ENCODE results near the gene GRHL1. TPM values are rescaled to one million over a fixed set of nuclear protein-coding genes. Genes with fewer than 3 reads are reported as not detected.

GRHL1 gene
- total RNA-seq, 1 experiment from 2014 or later: 3.8 TPM

- DNase-seq (ENCODE audit: low spot score): no peak
Observed at GRCh38 chr2:9949239-9949991, 2.1 kb upstream of the GRHL1 start.

GRCh38 chr2:9949992-9950520 lies 1.4 kb upstream of the GRHL1 start:
- DNase-seq (ENCODE audit: low spot score): no peak

DNA sequence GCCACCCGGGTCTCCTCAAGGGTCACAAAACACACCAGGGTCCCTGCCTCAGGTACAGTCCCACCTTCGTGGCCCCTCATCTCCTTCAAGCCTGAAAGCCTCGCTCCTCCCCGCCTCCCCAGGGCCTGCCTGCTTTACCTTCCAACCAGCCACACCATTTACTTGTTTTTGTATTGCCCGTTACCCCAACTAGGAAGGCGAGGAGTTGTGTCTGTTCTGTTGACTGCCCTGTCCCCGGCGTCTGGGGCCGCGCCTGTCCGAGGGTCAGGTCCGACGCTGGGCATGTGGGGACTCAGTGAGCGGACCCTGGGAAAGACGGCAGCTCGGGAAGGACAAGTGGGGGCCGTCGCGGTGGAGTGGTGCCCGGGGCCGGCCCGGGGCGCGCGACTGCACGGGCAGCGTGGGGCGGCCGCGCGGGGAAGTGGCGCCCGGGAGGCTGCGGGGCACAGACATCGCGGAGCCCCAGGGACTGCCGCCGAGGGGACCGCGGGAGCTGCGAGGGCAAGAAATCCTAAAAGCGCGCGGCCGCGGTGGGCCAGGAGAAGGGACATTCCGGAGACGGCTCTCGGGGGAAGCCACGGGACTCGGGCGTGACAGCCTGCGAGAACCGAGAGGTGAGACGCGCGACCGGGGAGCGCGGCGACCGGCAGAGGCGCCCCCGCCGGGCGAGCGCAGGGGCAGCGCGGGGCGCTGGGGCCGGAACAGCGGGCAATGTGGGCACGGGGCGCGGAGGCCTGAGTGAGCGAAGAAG lies 797 bp upstream of the GRHL1 start:
- no peak for DNase-seq (ENCODE audit: low spot score)

- no peak for DNase-seq (ENCODE audit: low spot score)
Observed at GRCh38 chr2:9951272-9951521, 296 bp upstream of the GRHL1 start.

- no peak for DNase-seq (ENCODE audit: low spot score)
Observed at GRCh38 chr2:9952286-9952737, 819 bp downstream of the GRHL1 start.

DNA sequence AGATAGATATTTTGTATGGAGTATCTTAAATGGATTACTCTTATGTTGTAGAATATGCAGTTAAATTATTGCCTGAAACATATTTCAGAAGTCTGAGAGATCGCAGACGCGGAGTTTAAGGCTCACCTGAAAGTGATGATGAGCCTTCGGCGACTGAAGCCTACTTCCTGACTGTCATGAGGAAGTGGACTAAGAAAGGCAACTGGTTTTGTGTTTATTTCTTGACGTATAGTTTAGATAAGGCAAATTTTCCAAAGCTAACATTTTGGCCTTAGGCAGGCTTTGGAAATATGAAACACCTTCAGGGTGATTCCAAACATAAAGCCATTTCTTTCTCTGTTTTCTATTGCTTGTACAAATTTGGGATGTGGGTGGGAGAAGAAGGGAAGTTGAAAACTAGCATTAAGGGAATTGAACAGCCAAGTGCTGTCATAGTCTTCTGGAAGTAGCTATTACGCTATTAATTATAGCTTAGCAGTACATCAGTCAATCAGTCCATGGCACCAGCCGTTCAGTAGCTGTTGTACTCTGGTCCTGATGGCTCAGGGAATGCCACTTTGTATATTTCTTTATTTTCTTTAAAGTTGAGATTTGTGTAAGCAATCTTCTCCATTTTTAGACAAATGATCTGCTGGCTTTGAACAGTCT lies 1.5 kb downstream of the GRHL1 start:
- no peak for DNase-seq (ENCODE audit: low spot score)

DNA sequence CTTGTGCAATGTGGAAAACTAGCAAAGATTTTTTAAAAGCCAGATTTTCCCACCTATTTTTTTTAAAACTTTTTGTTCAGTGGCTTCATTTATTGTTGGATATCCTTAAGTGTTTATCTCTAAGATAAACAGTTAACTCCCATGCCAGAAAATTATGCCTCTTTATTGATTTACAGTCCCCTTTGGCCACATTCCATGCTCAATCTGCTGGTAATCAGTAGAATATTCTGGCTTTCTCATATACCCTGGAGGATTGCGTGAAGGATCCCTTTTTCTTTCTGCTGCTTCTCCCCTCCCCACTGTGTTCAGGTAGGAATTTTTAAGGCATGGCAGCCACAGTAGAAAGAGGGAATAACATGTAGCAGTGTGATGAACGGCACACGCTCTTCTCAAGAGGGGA lies 2.6 kb downstream of the GRHL1 start:
- DNase-seq (ENCODE audit: low spot score): no peak

DNA sequence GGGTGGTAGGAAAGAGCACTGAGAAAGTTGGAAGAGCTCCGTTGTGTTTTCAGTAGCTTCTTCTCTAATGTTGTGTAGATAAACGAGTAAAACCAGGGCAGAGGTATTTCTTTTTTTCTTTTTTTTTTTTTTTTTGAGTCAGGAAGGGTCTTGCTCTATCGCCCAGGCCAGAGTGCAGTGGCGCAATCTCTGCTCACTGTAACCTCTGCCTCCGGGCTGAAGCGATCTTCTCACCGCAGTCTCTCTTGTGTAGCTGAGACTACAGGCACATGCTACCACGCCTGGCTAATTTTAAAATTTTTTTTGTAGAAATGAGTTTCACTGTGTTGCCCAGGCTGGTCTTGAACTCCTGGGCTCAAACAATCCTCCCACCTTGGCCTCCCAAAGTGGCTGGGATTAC lies 6.6 kb downstream of the GRHL1 start:
- no peak for DNase-seq (ENCODE audit: low spot score)

- DNase-seq (ENCODE audit: low spot score): no peak
Observed at GRCh38 chr2:9959262-9959661, 7.8 kb downstream of the GRHL1 start.

DNA sequence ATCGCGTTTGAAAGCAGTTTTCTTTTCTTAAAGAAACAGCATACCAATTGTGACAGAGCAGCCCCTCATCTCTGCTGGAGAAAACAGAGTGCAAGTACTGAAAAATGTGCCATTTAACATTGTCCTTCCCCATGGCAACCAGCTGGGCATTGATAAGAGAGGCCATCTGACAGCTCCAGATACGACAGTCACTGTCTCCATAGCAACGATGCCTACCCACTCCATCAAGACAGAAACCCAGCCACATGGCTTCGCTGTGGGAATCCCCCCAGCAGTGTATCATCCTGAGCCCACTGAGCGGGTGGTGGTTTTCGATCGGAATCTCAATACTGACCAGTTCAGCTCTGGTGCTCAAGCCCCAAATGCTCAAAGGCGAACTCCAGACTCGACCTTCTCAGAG lies 9.5 kb downstream of the GRHL1 start:
- DNase-seq (ENCODE audit: low spot score): no peak

DNA sequence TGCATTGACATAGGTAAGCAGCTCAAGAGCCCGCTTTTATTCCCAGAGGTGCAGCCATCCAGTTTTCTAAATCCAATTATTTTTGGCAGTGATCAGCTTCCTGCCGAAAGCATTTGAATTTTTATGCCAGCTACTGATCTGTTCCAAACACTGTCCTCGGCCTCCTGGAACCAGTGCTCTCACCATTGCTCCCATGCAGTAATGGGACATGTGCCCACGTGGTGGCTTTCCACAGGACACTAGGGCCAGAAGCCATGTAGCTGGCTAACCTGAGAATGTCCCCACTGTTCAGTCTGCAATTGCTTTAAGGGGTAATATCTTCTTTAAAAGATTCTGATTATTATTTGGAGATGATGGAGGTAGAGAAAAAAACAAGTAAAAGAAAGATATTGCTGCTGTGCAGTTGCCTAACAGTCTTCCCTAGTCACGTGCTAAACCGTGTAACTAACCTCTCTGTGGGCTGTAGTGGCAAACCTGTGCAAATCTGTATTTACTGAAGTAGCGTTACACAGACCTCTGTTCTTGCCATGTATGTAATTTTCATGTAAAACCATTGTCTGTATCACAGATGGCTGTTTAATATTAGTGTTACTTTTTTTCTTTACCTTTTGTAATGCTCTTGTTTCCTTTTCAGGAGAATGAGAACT lies 13.0 kb downstream of the GRHL1 start:
- DNase-seq (ENCODE audit: low spot score): no peak

- DNase-seq (ENCODE audit: low spot score): no peak
Observed at GRCh38 chr2:9965119-9965822, 13.8 kb downstream of the GRHL1 start.

DNA sequence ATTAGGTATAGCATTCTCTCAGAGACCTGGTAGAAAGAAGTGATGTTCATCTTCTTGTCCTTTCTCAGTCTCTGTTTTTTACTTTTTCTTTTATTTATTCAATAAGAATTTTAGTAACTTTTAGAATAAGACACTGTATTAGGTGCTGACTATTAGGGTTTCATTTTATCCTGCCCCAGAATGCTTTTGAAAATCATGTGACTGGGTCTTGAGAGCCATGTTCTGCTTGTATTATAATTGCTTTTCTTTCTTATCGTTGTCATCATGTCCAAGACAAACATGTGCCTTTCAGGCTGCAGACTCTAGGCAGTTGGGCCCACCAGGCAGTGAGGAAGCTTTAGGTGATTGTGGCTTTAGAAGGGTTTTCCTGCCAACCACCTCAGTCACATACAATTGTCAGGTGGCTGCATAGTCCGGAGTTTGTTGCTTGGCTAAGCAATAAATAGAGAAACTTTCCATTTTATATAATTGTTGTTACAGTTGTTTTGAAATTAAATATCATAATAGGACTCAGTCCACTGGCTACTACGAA lies 15.1 kb downstream of the GRHL1 start:
- DNase-seq (ENCODE audit: low spot score): no peak

DNA sequence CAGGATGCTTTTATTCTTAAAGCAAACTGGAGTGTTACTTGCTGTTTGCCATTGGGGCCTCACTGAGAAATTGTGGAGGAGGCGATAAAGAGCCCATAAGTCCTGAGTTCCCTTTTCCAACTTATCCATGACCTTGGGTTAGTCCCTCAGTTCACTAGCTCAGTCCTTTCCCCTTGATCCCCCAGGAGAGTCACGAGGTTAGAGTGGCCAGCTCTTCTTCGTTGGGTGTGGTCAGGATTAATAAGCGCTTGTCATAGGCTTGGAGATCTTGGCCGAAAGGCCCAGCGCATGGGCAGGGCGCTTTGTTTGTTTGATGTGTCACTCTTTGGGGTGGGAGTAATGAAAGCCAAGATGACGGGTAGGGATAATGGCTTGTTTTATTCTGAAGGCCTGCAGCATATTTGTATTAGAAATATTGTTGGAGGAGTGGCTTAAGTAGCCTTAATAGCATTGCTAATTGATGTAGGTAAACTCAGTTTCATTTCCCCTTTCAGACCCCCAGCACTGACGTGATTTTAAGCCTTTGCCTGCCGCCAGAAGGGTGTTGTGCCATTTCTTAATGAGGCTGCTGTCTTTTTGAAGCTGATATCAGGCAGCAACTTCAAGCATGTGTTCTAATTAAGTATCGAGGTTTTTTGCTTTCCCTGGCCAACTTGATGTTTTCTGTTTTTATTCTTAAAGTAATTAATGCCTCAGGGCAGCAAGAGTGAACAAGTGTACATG lies 15.7 kb downstream of the GRHL1 start:
- DNase-seq (ENCODE audit: low spot score): no peak

DNA sequence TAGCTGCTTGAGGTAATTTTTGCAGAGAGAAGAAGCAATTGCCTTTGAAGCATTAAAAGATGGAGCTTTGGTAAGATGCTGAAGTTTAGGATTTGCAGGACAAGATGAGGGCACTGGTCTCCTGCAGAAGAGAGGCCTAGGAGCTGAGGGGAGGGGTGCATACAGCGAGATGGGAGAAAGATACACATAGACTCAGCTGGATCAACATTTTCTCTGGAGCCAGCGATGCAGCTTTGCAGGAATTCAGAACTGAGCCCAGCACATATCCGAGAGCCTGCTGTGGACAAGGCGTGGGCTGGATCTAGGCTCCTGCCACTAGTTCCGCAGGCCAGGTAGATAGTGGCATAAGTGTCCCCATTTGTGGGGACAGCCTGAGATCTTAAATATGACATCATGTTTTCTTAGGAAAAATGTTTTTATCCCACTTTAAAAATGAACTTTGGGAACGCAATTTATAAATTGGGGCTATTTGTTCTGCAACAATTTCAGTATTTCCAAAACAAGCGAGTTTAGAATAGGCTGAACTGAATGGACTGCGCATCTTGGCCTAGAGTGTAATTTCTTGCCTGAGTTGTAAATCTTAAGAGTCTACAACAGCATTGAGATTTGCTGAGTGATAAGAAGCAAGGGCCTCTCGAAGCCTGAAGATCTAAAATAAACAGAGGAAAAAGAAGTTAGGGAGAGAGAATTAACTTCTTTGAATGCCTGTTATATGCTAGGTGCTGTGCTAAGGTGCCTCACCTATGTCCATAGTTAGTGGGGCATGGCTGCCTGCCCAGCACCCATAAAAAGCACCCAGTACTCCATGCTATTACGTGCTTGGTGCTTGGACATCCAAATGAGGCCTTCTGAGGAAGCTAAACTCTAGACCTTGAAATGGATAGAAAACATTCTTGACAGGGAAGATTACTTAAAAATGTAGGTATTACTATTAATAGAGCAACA lies 17.3 kb downstream of the GRHL1 start:
- DNase-seq (ENCODE audit: low spot score): no peak

DNA sequence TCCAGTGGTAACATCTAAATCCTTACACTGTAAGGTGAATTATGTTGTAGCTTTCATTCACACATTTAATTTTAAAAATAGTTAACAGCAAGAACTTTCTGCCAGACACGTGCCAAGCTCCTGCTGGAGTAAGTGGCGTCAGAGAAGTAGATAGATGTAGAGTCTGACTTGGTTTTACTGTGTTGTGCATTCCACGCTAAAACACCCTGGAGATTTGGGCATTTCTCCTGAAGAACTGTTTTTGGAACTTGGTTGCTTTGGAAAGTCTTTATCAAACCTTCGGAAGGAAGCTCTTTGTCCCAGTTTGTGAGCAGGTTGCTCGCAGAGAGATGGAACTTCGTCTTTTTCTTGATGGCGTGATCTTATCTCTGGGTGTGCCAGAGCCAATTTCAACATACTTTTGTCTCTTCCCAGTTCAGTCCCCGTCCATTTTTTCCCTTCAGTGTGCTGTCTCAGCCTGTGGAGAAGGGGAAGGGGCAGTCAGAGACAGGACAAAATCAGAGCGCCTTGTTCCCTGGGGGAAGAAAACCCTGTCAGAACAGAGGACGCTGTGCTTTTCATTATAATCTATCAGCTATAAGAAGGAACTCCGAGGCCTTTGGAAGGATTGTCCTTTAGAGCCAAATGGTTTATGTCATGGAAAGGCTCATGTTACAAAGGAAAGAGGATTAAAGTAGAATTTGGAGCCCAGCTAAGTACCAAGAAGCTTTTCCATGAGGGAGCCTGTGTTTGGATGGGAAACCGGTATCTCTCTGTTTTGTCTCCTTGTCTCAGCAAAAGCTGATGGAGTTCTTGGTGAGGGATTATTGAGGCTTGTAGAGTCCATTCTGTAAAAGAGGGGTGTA lies 18.9 kb downstream of the GRHL1 start:
- DNase-seq (ENCODE audit: low spot score): no peak

GRCh38 chr2:9971105-9971818 lies 19.8 kb downstream of the GRHL1 start:
- no peak for DNase-seq (ENCODE audit: low spot score)

DNA sequence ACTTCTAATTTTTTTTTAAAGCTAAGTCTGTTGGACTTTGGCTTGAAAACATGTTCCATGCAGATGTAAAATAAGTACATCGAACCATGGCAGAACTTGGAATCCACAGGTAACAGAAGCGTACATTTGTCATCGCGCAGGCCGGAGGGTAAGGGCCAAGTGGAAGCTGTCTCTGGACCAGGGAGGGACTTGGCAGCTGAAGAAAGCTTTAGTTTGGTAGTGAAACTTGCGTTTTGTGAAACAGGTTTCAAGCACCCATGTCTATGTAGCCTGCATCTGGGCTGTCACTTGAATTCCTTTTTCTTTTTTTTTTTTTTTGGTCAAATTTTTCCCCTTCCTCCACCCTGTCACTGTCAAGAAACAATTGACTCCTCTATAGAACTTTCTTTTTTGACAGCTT lies 20.4 kb downstream of the GRHL1 start:
- DNase-seq (ENCODE audit: low spot score): no peak
